GM19099 (cell line): ENCODE measurements around the gene RABL6.
"Not testable (repeated sequence)": the region's sequence is repeated elsewhere in the genome, so short reads cannot be mapped to it uniquely, and the experiment has no call there.

Experiments used
- POLR2A ChIP-seq: IDR thresholded peaks from 3 replicates; pipeline ENCODE4 v1.6.1; 2011; ENCODE audit warnings: low read depth; ENCODE audit not compliant: insufficient read length; ENCODE audit errors: extremely low read depth

Gene RABL6

GRCh38 chr9:136839229-136840139 lies 31.7 kb downstream of the RABL6 start:
- TF ChIP-seq POLR2A, result no peak

DNA sequence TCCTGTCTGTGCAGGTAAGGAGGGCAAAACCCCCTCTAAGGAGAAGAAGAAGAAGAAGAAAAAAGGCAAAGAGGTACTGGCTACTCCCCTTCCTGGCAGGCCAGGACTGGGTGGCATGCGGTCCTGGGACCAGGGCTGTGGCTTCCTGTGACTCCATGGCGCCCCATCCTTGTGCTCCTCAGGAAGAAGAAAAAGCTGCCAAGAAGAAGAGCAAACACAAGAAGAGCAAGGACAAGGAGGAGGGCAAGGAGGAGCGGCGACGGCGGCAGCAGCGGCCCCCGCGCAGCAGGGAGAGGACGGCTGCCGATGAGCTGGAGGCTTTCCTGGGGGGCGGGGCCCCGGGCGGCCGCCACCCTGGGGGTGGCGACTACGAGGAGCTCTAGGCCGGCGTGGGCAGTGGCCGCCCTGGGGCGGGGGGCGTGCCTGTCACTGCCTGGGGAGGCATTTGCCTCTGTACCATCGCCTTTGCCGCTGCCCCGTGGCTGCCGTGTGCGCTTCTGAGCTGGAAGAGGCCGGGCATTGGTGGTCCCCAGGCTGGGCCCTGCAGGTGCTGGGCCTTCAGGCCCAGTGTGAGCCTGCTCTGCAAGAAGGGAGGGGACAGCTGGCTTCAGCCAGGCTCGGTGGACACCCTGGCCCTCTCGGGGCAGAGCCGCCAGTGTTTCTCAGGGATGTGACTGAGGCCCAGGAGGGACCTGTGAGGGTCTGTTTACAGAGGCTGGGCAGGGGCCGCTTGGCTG lies 32.6 kb downstream of the RABL6 start:
- TF ChIP-seq POLR2A, result no peak

- TF ChIP-seq POLR2A, result no peak
These were observed 33.3 kb downstream of the RABL6 start for GRCh38 chr9:136840877-136841645.

- not testable (repeated sequence) for TF ChIP-seq POLR2A
These were observed 34.7 kb downstream of the RABL6 start, which contains the start of gene AJM1 for GRCh38 chr9:136842380-136842948. Gene AJM1 (plus strand): TSS chr9:136842478. CDS start chr9:136844415, 1,937 bp downstream.

DNA sequence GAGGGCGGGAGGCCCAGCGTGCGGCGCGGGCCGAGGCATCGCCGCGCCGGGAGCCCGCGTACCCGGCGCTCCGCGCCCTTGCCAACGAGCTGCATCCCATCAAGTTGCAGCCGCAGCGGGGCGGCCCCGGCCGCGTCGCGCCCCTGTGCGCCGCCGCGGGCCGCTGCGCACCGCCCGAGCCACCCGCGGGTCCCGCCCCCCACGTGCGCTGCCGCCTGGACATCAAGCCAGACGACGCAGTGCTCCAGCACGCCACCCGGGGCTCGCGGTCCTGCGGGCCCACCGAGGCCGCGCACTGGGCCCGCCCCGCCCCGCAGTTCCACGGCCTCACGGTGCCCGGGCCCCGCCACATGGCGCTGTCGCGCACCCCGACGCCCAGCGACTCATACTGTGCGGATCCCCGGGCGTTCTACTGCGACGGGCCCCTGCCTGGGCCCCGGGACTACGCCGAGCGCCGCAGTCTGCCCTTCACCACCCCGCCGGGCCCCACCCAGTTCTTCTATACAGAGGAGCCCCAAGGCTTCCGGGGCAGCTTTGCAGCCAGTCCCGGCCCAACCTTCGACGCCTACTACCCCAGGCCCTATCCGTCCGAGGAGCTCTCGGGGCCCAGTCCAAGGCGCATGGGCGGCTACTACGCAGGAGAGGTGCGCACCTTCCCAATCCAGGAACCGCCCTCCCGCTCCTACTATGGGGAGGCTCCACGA lies 37.2 kb downstream of the RABL6 start:
- TF ChIP-seq POLR2A, result no peak

DNA sequence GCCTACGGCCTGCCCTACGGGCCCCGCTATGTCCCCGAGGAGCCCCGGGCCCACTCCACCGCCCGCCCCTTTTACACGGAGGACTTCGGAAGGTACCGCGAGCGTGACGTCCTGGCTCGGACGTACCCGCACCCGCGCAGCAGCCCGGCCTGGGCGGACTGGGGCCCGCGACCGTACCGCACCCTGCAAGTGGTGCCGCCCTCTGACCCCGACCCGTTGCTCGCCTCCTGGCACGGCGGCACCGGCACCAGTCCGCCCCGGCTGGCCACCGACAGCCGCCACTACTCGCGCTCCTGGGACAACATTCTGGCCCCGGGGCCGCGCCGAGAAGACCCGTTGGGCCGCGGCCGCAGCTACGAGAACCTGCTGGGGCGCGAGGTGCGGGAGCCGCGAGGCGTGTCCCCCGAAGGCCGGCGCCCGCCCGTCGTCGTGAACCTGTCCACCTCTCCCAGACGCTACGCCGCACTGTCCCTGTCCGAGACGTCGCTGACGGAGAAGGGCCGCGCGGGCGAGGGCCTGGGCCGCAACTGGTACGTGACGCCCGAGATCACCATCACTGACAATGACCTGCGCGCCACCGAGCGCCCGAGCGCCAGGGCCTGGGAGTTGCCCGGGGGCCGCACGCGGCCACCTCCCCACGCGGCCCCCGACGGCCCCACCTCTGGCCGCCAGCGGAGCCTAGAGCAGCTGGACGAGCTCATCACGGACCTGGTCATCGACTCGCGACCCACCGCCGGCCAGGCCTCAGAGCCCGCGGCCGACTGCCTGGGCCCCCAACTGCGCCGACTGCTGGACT lies 37.9 kb downstream of the RABL6 start:
- TF ChIP-seq POLR2A, result no peak

GRCh38 chr9:136846376-136847087 lies 38.8 kb downstream of the RABL6 start:
- TF ChIP-seq POLR2A, result no peak

- TF ChIP-seq POLR2A, result no peak
These were observed 39.5 kb downstream of the RABL6 start for GRCh38 chr9:136847088-136847825.

GRCh38 chr9:136847826-136848392 lies 40.2 kb downstream of the RABL6 start:
- peak; percentile 55 for TF ChIP-seq POLR2A

- no peak for TF ChIP-seq POLR2A
These were observed 40.8 kb downstream of the RABL6 start for GRCh38 chr9:136848393-136849037.
